B cell (primary cell): ENCODE data around the gene BLM. TPM values are rescaled to one million over a fixed set of nuclear protein-coding genes. Genes with fewer than 3 reads are reported as not detected.

Source experiments
- ATAC-seq: fragments of 200-7000 bp; cut with Tn5 transposase; one replicate; pipeline ENCODE4 v1.10.0; 2021; ENCODE audit warnings: low read depth, mild to moderate bottlenecking, moderate number of reproducible peaks, moderate library complexity
- CTCF ChIA-PET: fragments of 350-600 bp; sonication (Branson Sonifier 250); formaldehyde crosslinking; loops from one replicate; lab custom pipeline; 2021; ENCODE audit warnings: antibody characterized with exemption, inconsistent platforms; lab: Charles Lee
- POLR2A ChIA-PET: fragments of 350-600 bp; sonication (Branson Sonifier 250); formaldehyde crosslinking; loops from one replicate; lab custom pipeline; 2021; ENCODE audit warnings: antibody characterized with exemption; lab: Charles Lee
- DNase-seq: peaks from one replicate; pipeline ENCODE4 v3.0.0; 2013
- H2AFZ ChIP-seq: 2 replicates; pipeline ENCODE4 v1.6.1; 2012; ENCODE audit warnings: mild to moderate bottlenecking, low read depth, low read length; ENCODE audit not compliant: insufficient read depth, poor library complexity, severe bottlenecking
- H3K27ac ChIP-seq, 2 donors: 1 replicate in 1 of 2; 2 replicates in 1 of 2; pipeline ENCODE4 v1.5.1; 2012 to 2013; ENCODE audit warnings: low read length in 2 of 2, mild to moderate bottlenecking in 2 of 2, moderate library complexity in 1 of 2
- H3K27me3 ChIP-seq, 4 experiments: fragments of 200-600 bp in 1 of 4; sonication (generic) in 1 of 4; replicated peaks in 1 of 4; 1 replicate in 2 of 4; 2 replicates in 2 of 4; pipeline versions ENCODE4 v1.6.1 to v1.7.0; 2013 to 2016; ENCODE audit warnings: low read length in 3 of 4, mild to moderate bottlenecking in 2 of 4, mixed read lengths in 1 of 4, moderate library complexity in 1 of 4; ENCODE audit not compliant: insufficient read depth in 4 of 4, control insufficient read depth in 3 of 4; ENCODE audit errors: control extremely low read depth in 1 of 4
- H3K36me3 ChIP-seq, 2 experiments: replicated peaks in 1 of 2; 1 replicate in 1 of 2; 2 replicates in 1 of 2; pipeline versions ENCODE4 v1.6.1 to v1.7.1; 2013; ENCODE audit warnings: low read length in 1 of 2; ENCODE audit not compliant: insufficient read depth in 2 of 2, control insufficient read depth in 1 of 2; ENCODE audit errors: control extremely low read depth in 1 of 2, extremely low read depth in 1 of 2
- H3K4me1 ChIP-seq, 2 donors: fragments of 200-600 bp in 1 of 2; sonication (generic) in 1 of 2; 1 replicate in 1 of 2; 2 replicates in 1 of 2; pipeline versions ENCODE4 v1.5.1 to v1.6.1; 2013 to 2017; ENCODE audit warnings: low read length in 2 of 2; ENCODE audit not compliant: control insufficient read depth in 2 of 2, insufficient read depth in 2 of 2
- H3K4me2 ChIP-seq: replicated peaks from 2 replicates; pipeline ENCODE3; 2012; ENCODE audit warnings: mild to moderate bottlenecking, low read depth, low read length; ENCODE audit not compliant: poor library complexity, severe bottlenecking
- H3K4me3 ChIP-seq, 5 experiments: fragments of 200-600 bp in 1 of 5; sonication (generic) in 1 of 5; 1 replicate in 3 of 5; 2 replicates in 2 of 5; pipeline versions ENCODE4 v1.5.1 to v1.7.0; 2011 to 2016; ENCODE audit warnings: low read length in 4 of 5, mild to moderate bottlenecking in 4 of 5, low read depth in 2 of 5, control low read depth in 1 of 5, moderate library complexity in 1 of 5; ENCODE audit not compliant: insufficient read depth in 1 of 5; ENCODE audit errors: control extremely low read depth in 1 of 5, extremely low read depth in 1 of 5
- H3K79me2 ChIP-seq: fragments of 200-600 bp; sonication (generic); one replicate; pipeline ENCODE4 v1.6.0; 2016; ENCODE audit warnings: low read length; ENCODE audit not compliant: control insufficient read depth, insufficient read depth
- H3K9ac ChIP-seq: fragments of 200-600 bp; sonication (generic); 2 replicates; pipeline ENCODE4 v1.6.1; 2017; ENCODE audit warnings: mild to moderate bottlenecking, low read length, moderate library complexity
- H3K9me3 ChIP-seq, 3 donors: one replicate each; pipeline versions ENCODE4 v1.6.1 to v1.7.1; 2013; ENCODE audit warnings: low read length in 2 of 3; ENCODE audit not compliant: control insufficient read depth in 2 of 3, insufficient read depth in 1 of 3; ENCODE audit errors: control extremely low read depth in 1 of 3
- H4K20me1 ChIP-seq: 2 replicates; pipeline ENCODE4 v1.6.0; 2012; ENCODE audit warnings: mild to moderate bottlenecking, low read length; ENCODE audit not compliant: insufficient read depth, control insufficient read depth, poor library complexity, severe bottlenecking
- H3K27ac Mint-ChIP-seq: one replicate; pipeline ENCODE4 v1.8.0; 2021; ENCODE audit warnings: mixed read lengths
- H3K27me3 Mint-ChIP-seq: one replicate; pipeline ENCODE4 v1.8.0; 2021; ENCODE audit warnings: mixed read lengths
- H3K4me1 Mint-ChIP-seq: one replicate; pipeline ENCODE4 v1.8.0; 2021; ENCODE audit warnings: mixed read lengths
- H3K4me3 Mint-ChIP-seq: one replicate; pipeline ENCODE4 v1.8.0; 2021; ENCODE audit warnings: mixed read lengths
- H3K9me3 Mint-ChIP-seq: one replicate; pipeline ENCODE4 v1.8.0; 2022; ENCODE audit warnings: mixed read lengths; ENCODE audit not compliant: insufficient read depth
- CTCF ChIP-seq: fragments of 200-600 bp; IDR thresholded peaks from one replicate; pipeline ENCODE4 v1.8.0; 2022; ENCODE audit warnings: antibody characterized with exemption, mild to moderate bottlenecking
- EZH2 ChIP-seq: IDR thresholded peaks from 2 replicates; pipeline ENCODE4 v1.6.1; 2012; ENCODE audit warnings: borderline replicate concordance, low read depth, mild to moderate bottlenecking, moderate library complexity, low read length; ENCODE audit not compliant: insufficient read depth, poor library complexity, severe bottlenecking
- WGBS: methylation state at CpG from one replicate; pipeline ENCODE4 v1.1.5; 2013; ENCODE audit warnings: missing lambda C conversion rate; ENCODE audit not compliant: insufficient coverage; 5-methylcytosine and 5-hydroxymethylcytosine counted together
- intact Hi-C: fragments of 100-400 bp; cut with micrococcal nuclease; formaldehyde crosslinking; loops from one replicate; pipeline ENCODE4 v1.10.0; 2022
- polyA plus RNA-seq: library from polyadenylated mRNA; depleted of rRNA; stranded (reverse); fragments of >200 nt; gene quantifications from 2 replicates; pipeline ENCODE4 v1.2.3, GENCODE V29; 2012
- total RNA-seq, 2 donors: library from RNA; stranded (reverse); fragments of 120-200 nt in 1 of 2; gene quantifications; 1 replicate in 1 of 2; 2 replicates in 1 of 2; pipeline versions ENCODE4 v1.2.3 to v1.2.4, GENCODE V29; 2013 to 2022

BLM gene
- total and polyA plus RNA-seq, 2 donors (not counting 1 experiment from before 2014, with no cell fraction given) = 5.2 to 17.4 TPM

- Histone ChIP-seq H4K20me1 (no peaks in the 10 kb centered on the region), H3K9ac (no peak overlapping the region), H3K27me3 (no peaks in the 10 kb centered on the region), H3K27ac (no peak overlapping the region), H3K4me2 (no peak overlapping the region), H3K4me1 (no peaks in the 10 kb centered on the region), H3K9me3 (no peaks in the 10 kb centered on the region), H3K36me3 (peaks cover 12 to 16% of the 10 kb centered on the region in 2 experiments), H2AFZ (no peak overlapping the region), H3K79me2 (no peaks in the 10 kb centered on the region), H3K4me3 (no peak overlapping the region)
- 96% methylated on average over 7 of the region's 10 CpGs for whole genome bisulfite sequencing
- ATAC-seq = no peak
- Mint-ChIP-seq H3K4me3 (no peak overlapping the region), H3K4me1 (peaks cover 3% of the 10 kb centered on the region), H3K9me3 (no peaks in the 10 kb centered on the region), H3K27me3 (no peaks in the 10 kb centered on the region), H3K27ac (no peak overlapping the region)
- intact Hi-C loops = no loop called here
- DNase-seq = no peak
- no peak for TF ChIP-seq CTCF
- TF ChIP-seq EZH2 = no peak
- CTCF ChIA-PET = no interaction called here
- POLR2A ChIA-PET = interaction anchor here (0.6 to 0.7 kb wide), 2 partner anchors 38 to 40 kb away, joined by 3 read pairs; no protein-coding TSS in a partner anchor
Measured at GRCh38 chr15:90769375-90769774, 52.2 kb downstream of the BLM start.

- no peak overlapping the region for H3K27ac ChIP-seq
Measured at GRCh38 chr15:90773485-90773884, 56.3 kb downstream of the BLM start.

More at GRCh38 chr15:90773485-90773884, 56.3 kb downstream of the BLM start:
- H4K20me1 ChIP-seq = no peaks in the 10 kb centered on the region
- H2AFZ ChIP-seq = no peak overlapping the region
- no peak for DNase-seq
- H3K4me2 ChIP-seq = no peak overlapping the region
- H3K79me2 ChIP-seq = no peaks in the 10 kb centered on the region
- ATAC-seq = no peak
- H3K4me1 Mint-ChIP-seq = no peaks in the 10 kb centered on the region
- no peak overlapping the region for H3K27ac Mint-ChIP-seq
- no peaks in the 10 kb centered on the region for H3K4me1 ChIP-seq
- peaks cover 4 to 7% of the 10 kb centered on the region in 2 experiments for H3K36me3 ChIP-seq
- intact Hi-C loops = no loop called here
- no peaks in the 10 kb centered on the region for H3K9me3 ChIP-seq
- ChIA-PET POLR2A (no interaction called here), CTCF (interaction anchor here (0.7 kb wide), 1 partner anchor 94 kb away, joined by 3 read pairs; no protein-coding TSS in a partner anchor)
- H3K9ac ChIP-seq = no peak overlapping the region
- H3K27me3 ChIP-seq = no peaks in the 10 kb centered on the region
- H3K9me3 Mint-ChIP-seq = no peaks in the 10 kb centered on the region
- WGBS = 100% methylated on average over 1 of the region's 1 CpG
- no peak overlapping the region for H3K4me3 ChIP-seq
- H3K4me3 Mint-ChIP-seq = no peak overlapping the region
- no peaks in the 10 kb centered on the region for H3K27me3 Mint-ChIP-seq
- no peak for TF ChIP-seq CTCF
- TF ChIP-seq EZH2 = no peak
